ENCODE results near the gene TRAF5.

DNA sequence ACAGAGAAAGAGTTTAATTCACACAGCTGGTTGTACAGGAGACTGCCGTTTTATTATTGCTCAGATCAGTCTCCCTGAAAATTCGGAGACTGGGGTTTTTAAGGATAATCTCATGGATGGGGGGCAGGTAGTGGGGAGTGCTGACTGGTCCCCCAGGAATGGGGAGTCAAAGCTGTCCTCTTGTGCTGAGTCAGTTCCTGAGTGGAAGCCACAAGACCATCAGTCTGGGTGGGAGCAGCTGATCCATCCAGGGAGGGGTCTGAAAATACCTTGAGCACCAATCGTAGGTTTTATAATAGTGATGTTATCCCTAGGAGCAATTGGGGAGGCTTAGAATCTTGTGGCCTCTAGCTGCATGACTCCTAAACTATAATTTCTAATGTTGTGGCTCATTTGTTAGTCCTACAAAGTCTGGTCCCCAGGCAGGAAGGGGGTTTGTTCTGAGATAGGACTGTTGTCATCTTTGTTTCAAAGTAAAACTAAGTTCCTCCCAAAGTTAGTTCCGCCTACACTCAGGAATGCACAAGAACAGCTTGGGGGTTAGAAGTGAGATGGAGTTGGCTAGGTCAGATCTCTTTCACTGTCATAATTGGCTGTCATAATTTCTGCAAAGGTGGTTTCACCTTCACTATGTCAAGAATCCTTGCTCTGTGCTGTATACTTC, 50.3 kb downstream of the TRAF5 start:
- TF ChIP-seq YY1 (IDR thresholded peaks at IDR 0.05; ENCODE audit: insufficient read depth, insufficient read length) (no peak), SUZ12 (IDR thresholded peaks at IDR 0.05; ENCODE audit: extremely low read depth, insufficient read depth, insufficient read length) (no peak)

Data from NT2/D1 (cell line).